Esophagus muscularis mucosa (tissue), 4 donors: ENCODE results near the gene DLX5. TPM values are rescaled to one million over a fixed set of nuclear protein-coding genes. Genes with fewer than 3 reads are reported as not detected.

Source experiments
- DNase-seq: peaks from one replicate; pipeline ENCODE4 v3.0.0-alpha.2; 2017; ENCODE audit errors: extremely low spot score
- H3K27ac ChIP-seq, 4 donors: fragments of 200-600 bp; sonication (generic); replicated peaks in 1 of 4; 1 replicate in 3 of 4; 2 replicates in 1 of 4; pipeline ENCODE4 v1.5.1; 2016 to 2019; ENCODE audit warnings: mild to moderate bottlenecking in 1 of 4
- H3K27me3 ChIP-seq, 4 donors: fragments of 200-600 bp; sonication (generic); one replicate each; pipeline versions ENCODE4 v1.5.1 to v1.6.0; 2016 to 2019
- H3K36me3 ChIP-seq, 4 donors: fragments of 200-600 bp; sonication (generic); one replicate each; pipeline ENCODE4 v1.5.1; 2016 to 2019
- H3K4me1 ChIP-seq, 4 donors: fragments of 200-600 bp; sonication (generic); one replicate each; pipeline ENCODE4 v1.5.1; 2016 to 2019
- H3K4me3 ChIP-seq, 4 donors: fragments of 200-600 bp; sonication (generic); 1 replicate in 2 of 4; 2 replicates in 2 of 4; pipeline ENCODE4 v1.5.1; 2016 to 2019; ENCODE audit warnings: mild to moderate bottlenecking in 4 of 4, moderate library complexity in 1 of 4
- H3K9me3 ChIP-seq, 4 donors: fragments of 200-600 bp; sonication (generic); 1 replicate in 3 of 4; 2 replicates in 1 of 4; pipeline ENCODE4 v1.5.1; 2016 to 2019
- EP300 ChIP-seq: sonication (generic); formaldehyde crosslinking; IDR thresholded peaks from one replicate; pipeline ENCODE4 v1.6.1; 2017; ENCODE audit warnings: antibody characterized with exemption
- POLR2A ChIP-seq: fragments of 450-650 bp; IDR thresholded peaks from one replicate; pipeline ENCODE4 v1.6.1; 2017; ENCODE audit warnings: antibody characterized with exemption, moderate library complexity, mild to moderate bottlenecking, low read depth
- POLR2AphosphoS5 ChIP-seq, 2 donors: sonication (generic); formaldehyde crosslinking; IDR thresholded peaks; one replicate each; pipeline ENCODE4 v1.6.1; 2017; ENCODE audit warnings: antibody characterized with exemption in 2 of 2
- WGBS: methylation state at CpG from one replicate; pipeline ENCODE4 v1.1.5; 2018; 5-methylcytosine and 5-hydroxymethylcytosine counted together
- intact Hi-C: fragments of 100-400 bp; cut with DNase I; formaldehyde crosslinking; loops from one replicate; pipeline ENCODE4 v1.15.1; 2023
- total RNA-seq, 4 donors: library from RNA; depleted of rRNA; stranded (reverse); fragments of >200 nt; gene quantifications; one replicate each; pipeline versions ENCODE4 v1.1.0 to v1.2.1, GENCODE V29; 2016
- TF ChIP-seq, protein P1 (sequence below), 3 experiments: fragments of 200-600 bp in 2 of 3; fragments of 450-650 bp in 1 of 3; sonication (generic) in 2 of 3; IDR thresholded peaks; one replicate each; pipeline ENCODE4 v1.5.1; 2017 to 2019; ENCODE audit warnings: antibody characterized with exemption in 3 of 3, mild to moderate bottlenecking in 2 of 3, moderate library complexity in 1 of 3

The DLX5 gene
- total RNA-seq, 4 donors from 2014 or later, result 0.17 to 0.26 TPM; not detected in 2

DNA sequence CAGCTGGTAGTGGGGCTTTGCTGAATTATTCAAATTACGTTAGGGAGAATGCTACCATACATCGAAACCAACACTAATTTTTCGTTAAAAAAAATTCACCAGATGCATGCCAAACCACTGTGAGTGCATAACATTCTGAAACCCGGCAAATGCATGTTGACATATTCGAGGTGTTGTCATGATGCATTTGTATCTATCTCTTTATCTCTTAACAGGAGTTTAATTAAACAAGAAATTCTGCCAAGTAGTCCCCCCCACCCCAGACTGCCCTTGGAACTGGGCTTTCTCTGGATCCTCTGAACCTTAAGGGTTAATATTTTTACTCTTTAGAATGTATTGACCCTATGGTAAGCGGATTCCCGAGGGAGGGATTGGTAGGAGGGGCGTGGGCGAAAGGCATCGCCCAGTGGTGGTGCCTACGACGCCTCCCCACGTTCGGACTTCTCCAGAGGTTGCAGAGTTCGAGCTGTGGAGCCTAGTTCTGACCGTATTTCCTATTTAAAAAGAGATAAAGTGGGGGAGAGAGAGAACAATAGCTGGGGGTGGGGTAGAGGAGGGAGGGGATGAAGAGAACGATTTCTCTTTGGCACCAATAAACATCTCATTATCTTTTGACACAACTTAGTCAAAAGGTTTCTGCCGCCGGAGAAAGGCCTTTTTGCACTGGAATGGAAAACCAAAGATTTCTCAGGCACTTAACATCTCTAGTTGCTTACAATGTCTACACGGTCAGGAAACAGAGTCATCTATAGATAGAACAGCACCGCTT, 12.1 kb downstream of the DLX5 start:
- H3K27me3 ChIP-seq, result peaks cover 0 to 100% (median 73%) of the 10 kb centered on the region in 4 donors
- H3K4me1 ChIP-seq, result peaks cover 4 to 15% (median 15%) of the 10 kb centered on the region in 4 donors
- no peak for TF ChIP-seq POLR2A
- TF ChIP-seq, protein P1, sequence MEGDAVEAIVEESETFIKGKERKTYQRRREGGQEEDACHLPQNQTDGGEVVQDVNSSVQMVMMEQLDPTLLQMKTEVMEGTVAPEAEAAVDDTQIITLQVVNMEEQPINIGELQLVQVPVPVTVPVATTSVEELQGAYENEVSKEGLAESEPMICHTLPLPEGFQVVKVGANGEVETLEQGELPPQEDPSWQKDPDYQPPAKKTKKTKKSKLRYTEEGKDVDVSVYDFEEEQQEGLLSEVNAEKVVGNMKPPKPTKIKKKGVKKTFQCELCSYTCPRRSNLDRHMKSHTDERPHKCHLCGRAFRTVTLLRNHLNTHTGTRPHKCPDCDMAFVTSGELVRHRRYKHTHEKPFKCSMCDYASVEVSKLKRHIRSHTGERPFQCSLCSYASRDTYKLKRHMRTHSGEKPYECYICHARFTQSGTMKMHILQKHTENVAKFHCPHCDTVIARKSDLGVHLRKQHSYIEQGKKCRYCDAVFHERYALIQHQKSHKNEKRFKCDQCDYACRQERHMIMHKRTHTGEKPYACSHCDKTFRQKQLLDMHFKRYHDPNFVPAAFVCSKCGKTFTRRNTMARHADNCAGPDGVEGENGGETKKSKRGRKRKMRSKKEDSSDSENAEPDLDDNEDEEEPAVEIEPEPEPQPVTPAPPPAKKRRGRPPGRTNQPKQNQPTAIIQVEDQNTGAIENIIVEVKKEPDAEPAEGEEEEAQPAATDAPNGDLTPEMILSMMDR (IDR thresholded peaks at IDR 0.05), result no peak
- TF ChIP-seq POLR2AphosphoS5 (IDR thresholded peaks at IDR 0.05), result no peak
- no peak for TF ChIP-seq EP300
- no peak overlapping the region for H3K4me3 ChIP-seq
- intact Hi-C loops, result no loop called here
- WGBS, result 6% methylated on average over 21 of the region's 21 CpGs
- no peak overlapping the region for H3K27ac ChIP-seq
- H3K9me3 ChIP-seq, result no peaks in the 10 kb centered on the region
- DNase-seq, result peak; percentile 31
- H3K36me3 ChIP-seq, result no peaks in the 10 kb centered on the region

DNA sequence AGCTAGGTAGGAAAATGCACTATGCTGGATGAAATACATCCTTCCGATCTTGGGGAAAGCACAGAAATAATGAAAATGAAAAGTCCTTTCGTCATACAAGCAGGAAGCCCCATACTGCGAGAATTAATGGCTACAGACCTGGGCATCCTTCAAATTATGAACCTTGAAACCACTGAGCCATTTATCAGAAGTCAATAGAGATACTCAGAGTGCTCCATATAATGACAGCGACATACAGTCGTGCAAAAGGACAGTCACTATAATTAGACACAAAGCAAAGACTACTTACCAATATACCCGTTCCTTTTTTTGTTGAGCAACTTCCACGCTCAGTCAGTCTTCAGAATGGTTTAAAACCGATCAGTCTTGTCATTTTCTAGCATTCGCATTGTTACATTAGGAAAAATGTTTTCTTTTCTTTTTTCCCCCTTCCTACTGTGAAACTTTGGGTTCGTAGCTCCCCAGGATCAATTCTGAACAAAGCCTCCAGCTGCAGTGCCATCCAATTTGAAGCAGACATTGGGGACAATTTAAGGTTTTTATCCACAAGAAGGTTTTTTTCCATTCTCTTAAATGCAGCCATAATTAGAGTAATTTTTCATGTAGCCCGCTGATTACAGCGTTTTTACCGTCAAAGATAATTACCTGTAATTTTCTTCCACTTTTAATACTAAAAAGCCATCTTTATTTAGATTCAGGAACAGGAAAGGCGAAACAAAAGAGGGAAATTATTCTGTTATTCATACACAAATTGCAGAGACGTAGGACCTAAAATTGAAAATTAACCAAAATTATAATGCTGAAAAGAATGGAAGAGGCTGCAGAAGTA, 12.9 kb downstream of the DLX5 start:
- Histone ChIP-seq H3K9me3 (no peaks in the 10 kb centered on the region), H3K27ac (no peak overlapping the region), H3K4me3 (no peak overlapping the region), H3K4me1 (peaks cover 4 to 14% (median 12%) of the 10 kb centered on the region in 4 donors), H3K36me3 (no peaks in the 10 kb centered on the region), H3K27me3 (peaks cover 0 to 100% (median 73%) of the 10 kb centered on the region in 4 donors)
- TF ChIP-seq EP300, result no peak
- TF ChIP-seq POLR2AphosphoS5 (IDR thresholded peaks at IDR 0.05), result no peak
- TF ChIP-seq, protein P1 (IDR thresholded peaks at IDR 0.05), result no peak
- WGBS, result 20% methylated on average over 15 of the region's 15 CpGs
- peak; percentile 45 for DNase-seq
- intact Hi-C loops, result no loop called here

DNA sequence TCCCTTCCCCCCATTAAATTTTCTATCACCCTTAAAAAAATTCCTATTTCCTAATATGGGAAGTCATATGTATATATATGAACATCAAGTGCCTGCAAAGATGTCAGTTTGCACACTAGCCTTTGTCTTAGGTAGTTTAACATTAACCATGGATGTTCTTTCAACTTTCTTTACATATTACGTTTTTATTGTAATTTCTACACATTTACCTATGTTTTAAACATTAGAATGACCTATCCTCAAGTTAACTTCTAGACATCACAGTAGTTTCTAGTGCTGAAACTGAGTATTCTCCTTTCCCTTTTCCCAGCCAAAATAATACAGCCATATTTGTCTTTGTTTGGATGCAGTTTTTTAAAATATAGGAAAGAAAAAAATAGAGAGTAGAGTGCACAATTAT, 13.5 kb downstream of the DLX5 start:
- H3K9me3 ChIP-seq, result no peaks in the 10 kb centered on the region
- TF ChIP-seq, protein P1 (IDR thresholded peaks at IDR 0.05), result no peak
- no peak for TF ChIP-seq POLR2AphosphoS5 (IDR thresholded peaks at IDR 0.05)
- no peak for TF ChIP-seq POLR2A
- no peak for TF ChIP-seq EP300
- no peaks in the 10 kb centered on the region for H3K36me3 ChIP-seq
- H3K27me3 ChIP-seq, result peaks cover 0 to 100% (median 70%) of the 10 kb centered on the region in 4 donors
- H3K27ac ChIP-seq, result no peak overlapping the region
- 6% methylated on average over 1 of the region's 1 CpG for WGBS
- DNase-seq, result no peak
- intact Hi-C loops, result no loop called here
- H3K4me1 ChIP-seq, result peaks cover 7 to 14% (median 12%) of the 10 kb centered on the region in 4 donors
- H3K4me3 ChIP-seq, result no peak overlapping the region

DNA sequence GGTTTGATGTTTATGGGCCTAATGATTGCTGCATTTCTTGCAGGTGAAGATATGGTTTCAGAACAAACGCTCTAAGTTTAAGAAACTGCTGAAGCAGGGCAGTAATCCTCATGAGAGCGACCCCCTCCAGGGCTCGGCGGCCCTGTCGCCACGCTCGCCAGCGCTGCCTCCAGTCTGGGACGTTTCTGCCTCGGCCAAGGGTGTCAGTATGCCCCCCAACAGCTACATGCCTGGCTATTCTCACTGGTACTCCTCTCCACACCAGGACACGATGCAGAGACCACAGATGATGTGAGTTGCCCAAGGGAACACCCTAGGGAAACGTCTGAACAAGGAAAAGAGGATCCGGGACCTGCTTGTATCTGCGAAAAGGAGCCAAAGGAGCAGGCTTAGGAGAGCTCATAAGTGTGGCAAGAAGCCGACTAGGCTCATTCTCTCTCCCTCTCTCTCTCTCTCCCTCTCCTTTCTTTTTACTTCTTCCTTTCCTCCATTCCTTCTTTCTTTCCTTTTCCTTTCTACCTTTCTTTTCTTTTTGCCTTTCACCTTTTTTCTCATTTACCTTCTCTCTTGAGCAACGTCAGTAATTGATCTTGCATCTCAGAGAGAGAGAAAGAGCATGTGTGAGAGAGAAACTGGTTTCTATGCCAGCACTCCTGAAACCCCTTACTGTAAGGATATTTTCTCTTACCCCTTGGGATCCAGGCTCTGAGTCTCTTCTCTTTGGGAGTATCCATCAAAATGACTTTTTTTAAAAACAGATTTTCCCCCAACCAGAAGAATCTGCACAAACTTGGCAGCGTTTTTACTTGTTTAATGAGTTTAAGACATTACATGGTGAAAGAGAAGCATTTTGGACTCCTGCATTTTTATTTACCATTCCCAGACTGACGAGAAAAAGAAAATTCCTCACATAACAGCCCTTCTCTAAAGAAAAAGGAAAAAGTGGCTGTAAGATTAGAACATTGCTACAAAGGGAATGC, 14.6 kb downstream of the DLX5 start:
- 8% methylated on average over 18 of the region's 18 CpGs for WGBS
- peaks cover 15 to 24% (median 22%) of the 10 kb centered on the region in 4 donors for H3K4me1 ChIP-seq
- TF ChIP-seq EP300 (no peak), POLR2A (no peak), POLR2AphosphoS5 (IDR thresholded peaks at IDR 0.05) (no peak)
- TF ChIP-seq, protein P1 (IDR thresholded peaks at IDR 0.05), result no peak
- no peak overlapping the region for H3K27ac ChIP-seq
- no peaks in the 10 kb centered on the region for H3K36me3 ChIP-seq
- H3K27me3 ChIP-seq, result peaks cover 0 to 100% (median 68%) of the 10 kb centered on the region in 4 donors
- H3K4me3 ChIP-seq, result no peak overlapping the region
- peak; percentile 68 for DNase-seq
- H3K9me3 ChIP-seq, result no peaks in the 10 kb centered on the region
- intact Hi-C loops, result no loop called here
